HG02852 (cell line): ENCODE measurements around the gene RSAD1.

Experiments used
- ATAC-seq: cut with Tn5 transposase; IDR thresholded peaks from one replicate; pipeline ENCODE4 v1.9.1; 2021; ENCODE audit warnings: mild to moderate bottlenecking, moderate library complexity; ENCODE audit not compliant: unreplicated experiment

Gene RSAD1

DNA sequence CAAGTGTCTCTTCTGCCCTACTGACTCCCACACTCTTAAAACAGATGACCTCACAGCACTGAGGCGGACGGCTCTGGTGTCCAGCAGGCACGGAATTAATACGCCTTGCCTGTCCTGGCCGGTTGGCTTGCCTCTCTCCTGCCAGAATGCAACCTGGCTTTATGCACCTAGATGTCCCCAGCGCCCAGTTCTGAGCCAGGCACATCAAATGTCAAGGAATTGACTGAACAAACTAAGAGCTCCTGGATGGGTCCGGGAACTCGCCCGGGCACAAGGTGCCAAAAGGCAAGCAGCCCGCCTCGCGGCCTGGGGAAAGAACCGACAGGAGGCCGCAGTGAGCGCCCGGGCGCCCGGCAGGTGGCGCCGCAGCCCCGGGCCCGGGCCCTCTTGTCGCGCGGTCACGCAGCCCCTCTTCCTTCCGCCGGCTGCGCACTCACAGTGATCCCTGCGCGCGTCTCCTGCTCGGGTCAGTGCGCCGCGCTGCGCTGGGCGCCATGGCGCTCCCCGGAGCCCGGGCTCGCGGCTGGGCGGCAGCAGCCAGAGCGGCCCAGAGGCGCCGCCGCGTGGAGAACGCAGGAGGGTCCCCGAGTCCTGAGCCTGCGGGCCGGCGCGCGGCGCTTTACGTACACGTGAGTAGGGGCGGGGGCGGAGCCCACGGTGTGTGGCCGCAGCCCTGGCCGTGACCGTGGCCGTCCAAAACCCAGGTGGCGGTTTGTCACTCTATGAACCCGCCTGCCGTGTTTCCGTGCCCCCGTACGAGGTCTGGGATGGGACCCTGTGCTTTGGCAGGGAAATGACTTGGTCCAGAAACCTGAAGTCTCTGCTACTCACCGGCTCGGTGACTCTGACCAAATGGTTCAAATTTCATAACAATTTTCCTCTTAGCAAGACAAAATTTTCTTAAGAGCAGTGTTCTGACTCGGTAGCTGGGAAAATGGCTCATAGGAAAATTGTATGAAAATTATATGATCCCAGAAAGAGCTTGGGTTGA, at the start of gene RSAD1:
TSS of gene RSAD1 (plus strand) at position 470 of the 991 bp plus-strand sequence. CDS start at position 495, 25 bp downstream.
- ATAC-seq, result peak; percentile 89

DNA sequence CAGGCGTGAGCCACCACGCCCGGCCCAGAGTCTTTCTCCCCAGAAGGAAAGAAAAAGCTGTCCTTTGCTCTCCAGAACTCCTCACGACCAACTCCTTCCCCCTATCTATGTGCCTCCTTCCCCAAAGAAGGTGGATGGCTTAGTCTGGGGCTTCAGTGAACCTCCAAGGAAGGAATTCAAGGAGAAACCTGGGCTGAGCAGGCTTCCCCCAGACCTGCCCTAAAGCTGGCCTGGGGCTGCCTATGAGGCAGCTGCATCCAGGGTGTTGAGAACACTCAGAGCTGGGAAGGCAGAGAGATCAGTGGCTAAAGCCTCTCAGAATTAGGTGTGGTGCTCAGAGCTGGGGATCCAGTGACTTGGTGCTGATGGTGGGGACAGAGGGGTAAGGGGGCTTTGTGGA, 48.9 kb upstream of the RSAD1 start:
- no peak for ATAC-seq

DNA sequence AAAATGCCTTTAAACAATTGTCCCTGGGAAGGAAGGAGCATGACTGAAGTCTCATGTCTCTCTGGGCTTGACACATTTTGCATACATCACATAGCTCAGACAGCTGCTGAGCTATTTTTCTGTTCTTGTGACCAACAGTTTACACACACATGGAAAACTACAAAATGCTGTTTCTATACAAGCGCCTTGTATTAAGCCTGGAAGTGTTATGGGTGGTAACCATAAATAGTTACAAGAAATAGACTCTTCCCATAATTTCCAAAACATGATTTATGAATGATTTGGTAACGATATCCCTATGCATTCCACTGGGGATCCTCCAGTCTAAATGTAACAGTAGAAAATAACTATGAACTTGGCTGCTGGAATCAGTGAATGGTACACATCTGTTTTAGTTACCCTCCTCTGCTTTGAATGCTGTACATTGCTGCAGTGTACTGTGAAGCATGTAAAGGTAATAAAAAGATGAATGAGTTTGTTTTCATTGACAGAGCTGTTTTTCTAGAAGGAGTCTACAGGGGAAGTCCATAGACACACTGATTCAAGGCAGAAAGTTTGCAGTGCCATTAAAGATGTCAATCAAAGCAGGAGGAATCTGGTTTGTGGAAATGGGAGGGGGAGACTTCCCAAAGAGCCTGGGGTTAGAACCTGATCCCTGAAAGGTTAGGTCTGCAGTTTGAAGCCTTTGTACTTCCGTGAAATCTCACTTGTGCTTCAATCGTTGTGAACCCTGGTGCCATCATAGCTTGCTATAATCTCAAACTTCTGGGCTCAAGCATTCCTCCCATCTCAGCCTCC, 47.6 kb upstream of the RSAD1 start:
- no peak for ATAC-seq

DNA sequence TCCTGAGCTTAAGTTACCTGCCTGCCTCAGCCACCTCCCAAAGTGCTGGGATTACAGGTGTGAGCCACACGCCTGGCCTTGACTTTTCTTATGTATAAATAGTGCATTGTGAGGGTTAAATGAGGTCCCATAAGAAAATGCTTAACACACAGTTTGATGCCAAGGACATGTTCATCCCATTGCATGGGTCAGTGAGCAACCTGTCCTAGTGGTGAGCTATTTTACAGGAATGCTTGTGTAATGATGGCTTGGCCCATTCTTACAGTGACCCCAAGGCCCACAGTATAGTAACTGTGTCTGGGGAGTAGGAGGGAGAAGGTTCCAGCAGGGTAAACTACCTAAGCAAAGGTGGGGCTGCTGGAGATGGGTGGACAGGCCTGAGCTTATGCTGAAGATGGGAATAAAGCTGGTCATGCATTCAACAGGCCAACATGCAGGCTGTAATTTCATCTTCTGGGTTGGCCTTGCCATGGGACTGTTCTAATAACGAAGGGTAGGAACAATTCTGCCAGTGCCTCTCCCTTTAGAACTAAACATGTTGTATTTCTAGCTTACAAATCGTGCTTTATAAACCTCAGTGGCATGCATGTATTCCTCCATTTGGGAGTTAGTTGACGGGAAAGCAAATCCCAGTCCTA, 46.4 kb upstream of the RSAD1 start:
- ATAC-seq, result no peak

DNA sequence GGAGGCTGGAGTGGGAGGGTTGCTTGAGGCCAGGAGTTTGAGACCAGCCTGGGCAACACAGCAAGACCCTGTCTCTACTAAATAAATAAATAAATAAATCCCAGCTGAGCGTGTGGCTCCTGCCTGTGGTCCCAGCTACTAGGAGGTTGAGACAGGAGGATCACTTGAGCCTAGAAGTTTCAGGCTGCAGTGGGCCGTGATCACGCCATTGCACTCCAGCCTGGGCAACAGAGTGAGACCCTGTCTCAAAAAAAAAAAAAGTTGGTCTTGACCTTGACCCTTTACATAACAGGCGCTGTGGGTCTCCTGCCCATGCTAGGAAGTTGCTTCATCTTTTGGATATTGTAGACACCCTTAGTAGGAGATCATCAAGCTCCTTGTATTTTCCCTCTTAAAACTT, 41.3 kb upstream of the RSAD1 start:
- ATAC-seq, result no peak

DNA sequence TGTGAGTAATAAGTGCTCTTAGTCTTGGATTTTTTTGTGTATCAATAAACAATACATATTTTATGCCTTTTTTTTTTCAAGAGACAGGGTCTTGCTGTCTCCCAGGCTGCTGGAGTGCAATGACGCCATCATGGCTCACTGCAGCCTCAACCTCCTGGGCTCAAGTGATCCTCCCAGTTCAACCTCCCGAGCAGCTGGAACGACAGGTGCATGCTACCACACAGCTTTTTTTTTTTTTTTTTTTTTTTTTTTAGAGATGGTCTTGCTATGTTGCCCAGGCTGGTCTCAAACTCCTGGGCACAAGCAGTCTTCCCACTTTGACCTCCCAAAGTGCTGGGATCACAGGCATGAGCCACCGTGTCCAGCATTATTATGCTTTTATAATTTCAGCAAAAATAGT, 39.7 kb upstream of the RSAD1 start:
- ATAC-seq, result no peak

DNA sequence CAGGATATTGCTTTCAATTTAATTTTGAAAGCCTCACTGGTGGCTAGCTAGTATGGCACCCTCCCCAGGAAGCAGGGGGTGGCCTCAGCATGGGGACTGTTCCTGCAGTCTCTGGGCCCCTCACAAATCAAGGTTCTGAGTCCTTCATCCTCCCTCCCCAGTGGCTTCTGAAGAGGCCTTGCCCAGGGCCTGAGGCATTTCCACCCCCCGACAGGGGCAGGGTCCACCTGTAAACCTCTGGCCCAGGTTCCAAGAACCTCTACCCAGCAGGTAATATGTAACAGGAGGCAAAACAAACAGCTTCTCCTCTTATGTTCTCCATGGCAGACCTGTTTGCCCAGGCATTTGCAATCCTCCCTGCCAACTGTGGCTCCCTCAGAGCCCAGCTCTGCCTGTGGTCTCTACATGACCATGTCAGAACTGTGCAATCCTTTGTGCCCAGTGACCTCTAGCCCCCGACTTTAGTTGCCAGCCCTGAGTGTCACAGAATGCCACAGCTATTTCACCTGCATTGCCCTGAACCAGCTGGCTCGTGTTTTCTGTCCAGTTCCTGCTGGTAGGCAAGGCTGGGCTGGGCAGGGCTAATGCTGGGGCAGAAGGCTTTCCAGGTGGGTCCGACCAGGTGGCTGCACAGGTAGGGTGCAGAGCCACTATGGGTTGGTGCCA, 38.4 kb upstream of the RSAD1 start:
- no peak for ATAC-seq

DNA sequence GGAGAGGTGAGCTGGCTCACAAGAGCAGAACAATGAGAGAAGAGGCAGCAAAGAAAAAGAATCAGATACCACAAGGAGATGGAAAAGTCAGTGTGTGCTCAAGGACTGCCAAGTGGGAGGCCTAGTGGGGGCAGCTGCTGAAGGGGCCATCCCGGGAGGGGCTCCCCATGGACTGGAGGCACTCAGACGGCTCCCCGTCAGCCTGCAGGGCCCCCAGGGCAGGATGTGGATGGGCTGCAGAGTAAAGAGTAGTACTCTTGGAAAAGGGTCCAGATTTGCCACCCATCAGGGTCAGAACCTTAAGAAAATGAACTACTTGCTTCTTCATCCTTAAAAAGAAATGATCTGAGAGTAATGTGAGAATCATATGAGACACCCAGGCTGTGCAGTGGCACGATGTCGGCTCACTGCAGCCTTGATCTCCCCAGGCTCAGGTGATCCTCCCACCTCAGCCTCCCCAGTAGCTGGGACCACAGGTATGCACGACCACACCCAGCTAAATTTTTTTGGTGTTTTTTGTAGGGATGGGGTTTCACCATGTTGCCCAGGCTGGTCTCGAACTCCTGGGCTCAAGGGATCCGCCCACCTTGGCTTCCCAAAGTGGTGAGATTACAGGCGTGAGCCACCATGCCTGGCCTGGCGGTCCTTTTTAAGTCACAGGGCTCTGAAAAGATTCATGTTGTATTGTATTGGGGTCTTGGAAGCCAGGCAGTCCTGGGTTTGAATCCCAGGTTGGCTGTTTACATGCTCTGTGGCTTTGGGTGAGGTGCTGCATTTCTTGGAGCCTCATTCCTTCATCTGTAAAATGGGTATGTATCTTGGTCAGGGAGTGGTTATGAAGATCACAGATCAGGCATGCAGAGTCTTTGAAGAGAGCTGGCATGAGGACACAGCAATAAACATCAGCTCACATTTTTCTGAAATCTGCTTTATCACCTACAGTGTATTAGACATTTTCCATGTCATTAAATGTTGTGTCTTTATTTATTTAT, 37.5 kb upstream of the RSAD1 start:
- ATAC-seq, result no peak

DNA sequence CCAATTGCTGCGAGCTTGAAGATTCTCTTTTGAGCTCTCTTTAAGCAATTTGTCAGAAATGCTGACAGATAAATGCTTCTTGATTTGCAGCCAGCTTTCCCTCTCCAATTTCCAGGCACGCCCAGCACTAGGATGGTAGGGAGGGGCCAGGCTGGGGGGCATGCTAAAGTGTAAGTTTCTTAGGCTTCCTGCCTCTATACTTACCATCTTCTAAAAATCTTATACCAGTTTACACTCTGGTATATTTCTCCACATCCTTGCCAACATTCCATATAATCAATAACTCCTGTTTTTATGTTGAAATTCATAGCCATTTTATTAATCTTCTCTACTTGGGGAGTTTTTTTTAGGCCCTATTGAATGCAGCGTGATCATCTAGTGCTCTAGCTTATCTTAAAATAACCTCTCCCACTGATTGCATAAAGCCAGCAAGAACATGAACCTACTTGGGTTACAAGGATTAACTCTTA, 35.1 kb upstream of the RSAD1 start:
- no peak for ATAC-seq

DNA sequence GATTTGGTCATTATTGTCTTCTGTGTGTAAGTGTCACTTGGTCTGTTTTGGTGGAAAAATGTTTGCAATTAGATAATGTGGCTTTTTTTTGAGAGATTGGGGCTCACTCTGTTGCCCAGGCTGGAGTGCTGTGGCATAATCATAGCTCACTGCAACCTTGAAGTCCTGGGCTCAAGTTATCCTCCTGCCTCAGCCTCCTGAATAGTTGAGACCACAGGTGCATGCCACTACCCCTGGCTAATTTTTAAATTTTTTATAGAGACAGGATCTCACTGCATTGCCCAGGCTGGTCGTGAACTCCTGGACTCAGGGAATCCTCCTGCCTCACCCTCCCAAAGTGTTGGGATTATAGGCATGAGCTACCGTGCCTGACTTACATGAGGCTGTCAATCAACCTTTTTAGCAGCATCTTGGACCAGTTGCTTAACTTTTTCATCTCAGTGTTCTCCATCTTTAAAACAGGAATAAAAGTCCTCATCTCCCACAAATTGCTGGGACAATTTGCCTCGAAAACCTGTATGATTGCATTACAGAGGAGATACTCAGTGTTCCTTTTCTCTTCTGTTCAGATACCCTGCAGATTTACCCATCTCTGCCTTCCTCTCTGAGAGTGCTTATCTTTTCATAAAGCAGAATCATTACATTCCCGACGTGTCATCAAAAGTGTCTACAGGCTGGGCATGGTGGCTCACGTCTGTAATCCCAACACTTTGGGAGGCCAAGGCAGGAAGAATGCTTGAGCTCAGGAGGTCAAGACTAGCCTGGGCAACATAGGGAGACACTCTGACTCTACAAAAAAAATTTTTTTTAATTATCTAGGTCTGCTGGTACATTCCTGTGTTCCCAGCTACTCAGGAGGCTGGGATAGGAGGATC, 33.6 kb upstream of the RSAD1 start:
- ATAC-seq, result no peak

DNA sequence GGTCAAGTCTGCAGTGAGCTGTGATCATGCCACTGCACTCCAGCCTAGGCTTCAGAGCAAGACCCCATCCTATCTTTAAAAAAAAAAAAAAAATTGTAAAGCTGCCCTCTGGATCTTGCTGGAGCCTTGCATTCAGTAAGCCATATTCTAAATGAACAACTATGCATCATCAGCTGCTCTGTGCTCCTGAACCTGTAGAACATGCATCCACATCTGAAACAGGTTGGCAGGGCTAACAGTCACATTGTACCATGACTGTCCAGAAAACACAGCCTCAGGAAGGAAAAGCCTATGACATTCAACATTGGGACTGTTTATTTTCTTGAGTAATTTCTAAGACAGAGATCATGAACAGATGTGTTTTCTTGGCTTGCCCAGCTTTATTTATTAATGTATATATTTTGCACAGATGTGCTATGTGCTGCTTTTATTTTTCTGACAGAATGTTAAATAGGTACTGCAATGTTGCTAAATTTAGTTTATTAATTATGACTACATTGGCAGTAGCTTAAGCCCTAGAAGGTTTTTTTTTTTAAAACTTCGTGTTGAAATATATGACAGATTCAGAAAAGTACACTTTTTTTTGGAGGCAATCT, 32.8 kb upstream of the RSAD1 start:
- ATAC-seq, result no peak

DNA sequence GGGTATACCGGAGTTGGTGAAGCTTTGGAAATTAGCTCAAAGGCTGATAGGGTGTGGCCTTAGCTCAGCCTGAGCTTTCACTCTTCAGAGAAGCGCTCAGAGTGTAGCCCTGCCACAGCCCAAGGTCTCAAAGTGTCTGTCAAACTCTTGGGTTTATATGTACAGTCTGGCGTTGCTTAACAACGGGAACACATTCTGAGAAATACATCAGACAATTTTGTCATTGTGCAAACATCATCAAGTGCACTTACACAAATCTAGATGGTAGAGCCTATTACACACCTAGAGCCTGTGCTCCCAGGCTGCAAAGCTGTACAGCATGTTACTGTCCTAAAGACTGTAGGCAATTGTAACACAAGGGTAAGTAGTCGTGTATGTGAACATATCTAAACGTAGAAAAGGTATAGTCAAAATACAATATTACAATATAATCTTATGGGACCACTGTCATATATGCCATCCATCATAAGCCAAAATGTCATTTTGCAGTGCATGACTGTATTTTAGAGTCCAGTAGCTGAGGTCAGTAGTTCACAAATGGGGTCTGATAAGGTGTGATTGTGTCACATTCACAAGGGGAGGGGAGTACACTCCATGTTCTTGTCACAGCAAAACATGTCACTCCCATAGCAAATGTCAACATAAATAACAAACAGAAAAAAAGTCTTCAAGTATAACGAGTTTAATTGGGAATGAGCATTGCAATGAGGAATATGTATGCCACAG, 30.6 kb upstream of the RSAD1 start:
- ATAC-seq, result no peak

DNA sequence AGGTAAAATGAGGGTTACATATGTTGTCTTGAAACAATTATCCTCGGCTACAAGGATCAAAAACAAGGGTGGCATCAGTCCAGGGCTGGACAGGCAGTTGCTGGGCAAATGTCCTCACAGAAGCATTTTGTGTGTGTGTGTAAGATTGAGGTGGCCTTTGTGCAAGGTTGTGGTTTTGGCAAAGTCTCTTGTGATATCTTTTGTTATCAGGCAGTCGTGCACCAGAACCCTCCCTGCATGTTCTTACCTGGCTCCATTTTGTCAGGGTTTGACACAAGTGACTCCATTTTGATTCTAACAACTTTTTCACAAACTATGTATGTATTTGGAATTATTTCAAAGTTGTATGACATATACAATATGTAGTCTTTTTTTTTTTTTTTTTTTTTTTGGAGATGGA, 30.0 kb upstream of the RSAD1 start:
- no peak for ATAC-seq

DNA sequence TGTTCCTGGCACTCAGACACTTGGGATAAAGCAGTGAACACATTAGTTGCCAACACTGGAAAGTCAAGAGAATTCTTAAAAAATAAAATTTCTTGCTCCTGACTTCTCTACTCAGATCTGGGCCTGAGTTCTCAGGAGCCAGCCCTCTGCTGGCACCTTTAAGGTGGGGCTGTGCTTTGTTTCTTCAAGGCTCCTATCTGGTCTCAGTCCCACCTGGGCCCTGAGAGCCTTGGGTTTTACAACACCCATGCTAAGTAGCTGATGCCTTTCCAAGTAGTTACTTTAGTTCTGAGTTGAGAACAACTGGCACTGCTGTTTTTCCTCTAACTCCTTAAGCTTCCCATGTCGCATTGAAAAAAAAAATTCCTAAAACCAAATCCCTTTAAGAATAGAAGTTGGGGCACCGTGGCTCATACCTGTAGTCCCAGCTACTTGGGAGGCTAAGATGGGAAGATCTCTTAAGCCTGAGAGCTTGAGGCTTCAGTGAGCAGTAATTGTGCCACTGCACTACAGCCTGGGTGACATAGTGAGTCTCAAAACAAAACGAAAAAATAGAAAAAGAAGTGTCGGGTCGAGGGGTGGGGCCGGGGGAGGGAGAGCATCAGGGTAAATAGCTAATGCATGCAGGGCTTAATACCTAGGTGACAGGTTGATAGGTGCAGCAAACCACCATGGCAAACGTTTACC, 26.6 kb upstream of the RSAD1 start:
- no peak for ATAC-seq

DNA sequence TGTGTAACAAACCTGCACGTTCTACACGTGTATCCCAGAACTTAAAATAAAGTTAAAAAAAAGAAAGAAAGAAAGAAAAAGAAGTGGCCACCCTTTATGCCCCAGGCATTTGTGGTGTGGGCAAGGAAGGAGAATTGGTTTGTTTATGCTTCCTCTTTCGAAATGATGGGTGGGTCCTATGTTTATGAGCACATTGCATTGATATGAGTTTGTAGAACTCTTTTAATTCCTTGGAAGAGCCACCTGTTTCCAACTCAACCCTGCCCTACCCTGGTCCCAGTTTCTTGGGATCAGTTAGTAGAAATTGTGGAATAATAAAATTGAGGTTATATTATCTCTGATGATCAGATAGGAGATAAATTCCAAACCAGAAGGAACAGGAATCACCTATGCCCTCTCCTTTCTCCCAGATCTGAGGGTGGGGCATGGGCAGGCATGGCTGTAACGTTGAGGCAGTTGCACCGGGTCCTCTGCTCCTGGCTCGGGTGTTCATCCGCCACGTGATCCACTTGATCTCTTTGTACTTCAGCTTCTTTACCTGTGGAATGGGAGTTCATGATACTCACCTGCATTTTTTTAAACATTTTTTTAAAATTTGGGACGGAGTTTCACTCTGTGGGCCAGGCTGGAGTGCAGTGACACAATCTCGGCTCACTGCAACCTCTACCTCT, 25.9 kb upstream of the RSAD1 start:
- ATAC-seq, result no peak

DNA sequence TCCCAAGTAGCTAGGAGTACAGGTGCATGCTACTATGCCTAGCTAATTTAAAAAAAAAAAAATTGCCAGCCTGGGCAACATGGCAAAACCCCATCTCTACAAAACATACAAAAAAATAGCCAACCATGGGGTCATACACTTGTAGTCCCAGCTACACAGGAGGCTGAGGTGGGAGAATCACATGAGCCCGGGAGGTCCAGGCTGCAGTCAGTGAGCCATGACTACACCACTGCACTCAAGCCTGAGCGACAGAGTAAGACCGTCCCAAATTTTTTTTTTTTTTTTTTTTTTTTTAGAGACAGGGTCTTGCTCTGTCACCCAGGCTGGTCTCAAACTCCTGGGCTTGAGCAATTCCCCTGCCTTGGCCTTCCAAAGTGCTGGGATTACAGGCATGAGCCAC, 24.8 kb upstream of the RSAD1 start:
- ATAC-seq, result no peak
